HG03521 (cell line): ENCODE measurements around the gene NLRP14.

Experiments
- ATAC-seq: cut with Tn5 transposase; IDR thresholded peaks from one replicate; pipeline ENCODE4 v1.9.1; 2021; ENCODE audit warnings: mild to moderate bottlenecking, moderate library complexity; ENCODE audit not compliant: unreplicated experiment

NLRP14 gene

GRCh38 chr11:7046474-7047175 is 26.3 kb downstream of the NLRP14 start:
- no peak for ATAC-seq

- no peak for ATAC-seq
Observed at GRCh38 chr11:7050191-7050590, 29.9 kb downstream of the NLRP14 start.

- no peak for ATAC-seq
Observed at GRCh38 chr11:7056828-7057513, 36.7 kb downstream of the NLRP14 start.

- ATAC-seq = no peak
Observed at GRCh38 chr11:7057641-7058040, 37.4 kb downstream of the NLRP14 start.

GRCh38 chr11:7060868-7061267 is 40.6 kb downstream of the NLRP14 start:
- ATAC-seq = no peak

- ATAC-seq = no peak
Observed at GRCh38 chr11:7062534-7062933, 42.3 kb downstream of the NLRP14 start.

- no peak for ATAC-seq
Observed at GRCh38 chr11:7072401-7073028, 52.2 kb downstream of the NLRP14 start.

- ATAC-seq = no peak
Observed at GRCh38 chr11:7077101-7077500, 56.8 kb downstream of the NLRP14 start.

GRCh38 chr11:7079545-7080135 is 59.4 kb downstream of the NLRP14 start:
- no peak for ATAC-seq

GRCh38 chr11:7080900-7081299 is 60.6 kb downstream of the NLRP14 start:
- no peak for ATAC-seq

- no peak for ATAC-seq
Observed at GRCh38 chr11:7081441-7081840, 61.2 kb downstream of the NLRP14 start.

- no peak for ATAC-seq
Observed at GRCh38 chr11:7088921-7089320, 68.6 kb downstream of the NLRP14 start, which contains the start of gene RBMXL2. Gene RBMXL2 (plus strand): TSS chr11:7088998. CDS start chr11:7089121, 123 bp downstream.

- no peak for ATAC-seq
Observed at GRCh38 chr11:7089328-7090251, 69.3 kb downstream of the NLRP14 start.

- ATAC-seq = peak; percentile 62
Observed at GRCh38 chr11:7098235-7098832, 78.1 kb downstream of the NLRP14 start.

- no peak for ATAC-seq
Observed at GRCh38 chr11:7115780-7116179, 95.5 kb downstream of the NLRP14 start.

- no peak for ATAC-seq
Observed at GRCh38 chr11:7116370-7116769, 96.1 kb downstream of the NLRP14 start.
